NCI-H1105 (cell line): ENCODE measurements around the gene RNASE13.
"Not testable (repeated sequence)": the region's sequence is repeated elsewhere in the genome, so short reads cannot be mapped to it uniquely, and the experiment has no call there.

Experiments used
- DNase-seq: peaks from one replicate; lab custom pipeline; 2025; lab: John Stamatoyannopoulos, UW

RNASE13 gene

GRCh38 chr14:20988717-20989470 is 45.7 kb downstream of the RNASE13 start:
- DNase-seq: no peak

- DNase-seq: no peak
Observed at GRCh38 chr14:20986811-20987210, 47.8 kb downstream of the RNASE13 start.

GRCh38 chr14:20985650-20986049 is 49.0 kb downstream of the RNASE13 start:
- not testable (repeated sequence) for DNase-seq
